Fibroblast of peridontal ligament (primary cell): Measurements from ENCODE around the gene EMC10.
"Not testable (repeated sequence)": the region's sequence is repeated elsewhere in the genome, so short reads cannot be mapped to it uniquely, and the experiment has no call there.

ENCODE experiments used
- DNase-seq: peaks from one replicate; pipeline ENCODE4 v3.0.0-alpha.2; 2010; ENCODE audit errors: extremely low read depth

EMC10 gene

DNA sequence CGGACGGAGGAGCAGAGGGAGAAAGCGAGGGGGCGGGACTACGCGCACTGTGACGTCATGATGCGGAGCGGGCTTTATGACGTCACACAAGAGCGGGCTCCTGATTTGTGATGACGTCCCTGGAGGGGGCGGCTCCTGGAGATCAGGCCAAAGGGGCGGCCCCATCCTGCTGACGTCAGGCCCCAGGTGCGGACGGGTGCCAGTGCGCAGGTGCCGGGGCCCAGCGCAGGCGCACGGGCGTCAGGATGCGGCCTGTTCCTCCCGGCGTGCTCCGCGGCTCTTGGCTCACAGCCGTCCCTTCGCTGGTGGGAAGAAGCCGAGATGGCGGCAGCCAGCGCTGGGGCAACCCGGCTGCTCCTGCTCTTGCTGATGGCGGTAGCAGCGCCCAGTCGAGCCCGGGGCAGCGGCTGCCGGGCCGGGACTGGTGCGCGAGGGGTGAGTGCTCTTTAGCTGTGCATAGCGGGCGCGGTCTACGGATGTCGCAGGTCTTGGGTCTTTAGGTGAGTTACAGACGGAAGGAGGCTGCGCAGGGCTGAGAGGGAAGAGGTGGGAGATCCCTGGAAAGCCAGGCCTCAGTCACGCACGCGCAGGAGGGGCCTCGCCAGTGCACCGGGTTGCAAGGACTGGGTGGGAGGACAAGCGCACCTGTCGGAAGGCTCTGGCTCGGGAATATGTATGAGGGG is at the start of gene EMC10, which contains the start of gene GARIN5A:
Gene EMC10 (plus strand): TSS at position 284 of the 683 bp plus-strand sequence. CDS start 38 bp downstream, at position 322.
Gene GARIN5A (minus strand): TSS at position 625 of the 683 bp plus-strand sequence. CDS start 460 bp downstream, at position 165.
- DNase-seq, result peak; percentile 88

DNA sequence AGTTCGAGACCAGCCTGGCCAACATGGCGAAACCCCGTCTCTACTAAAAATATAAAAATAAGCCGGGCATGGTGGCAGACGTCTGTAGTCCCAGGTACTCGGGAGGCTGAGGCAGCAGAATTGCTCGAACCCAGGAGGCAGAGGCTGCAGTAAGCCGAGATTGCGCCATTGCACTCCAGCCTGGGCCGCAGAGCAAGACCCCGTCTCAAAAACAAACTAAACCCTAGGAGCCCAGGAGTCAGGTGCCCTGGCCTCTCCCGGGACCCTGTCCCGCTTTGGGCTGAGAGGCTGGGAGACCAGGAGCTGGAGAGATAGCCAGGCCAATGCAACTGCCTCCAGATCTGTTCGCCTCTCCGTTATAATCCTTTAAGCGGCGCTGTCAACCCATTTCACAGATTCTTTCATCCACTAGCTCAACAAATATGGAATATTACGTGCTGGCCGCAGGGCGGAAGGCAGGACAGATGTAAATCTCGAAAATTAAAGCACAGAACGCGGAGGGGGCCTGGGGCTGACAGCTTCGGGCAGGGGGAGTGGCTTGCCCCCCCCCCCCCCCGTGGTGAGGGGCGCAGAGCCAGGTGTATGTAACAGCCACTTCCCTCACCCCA is 48.9 kb upstream of the EMC10 start:
- DNase-seq, result no peak

DNA sequence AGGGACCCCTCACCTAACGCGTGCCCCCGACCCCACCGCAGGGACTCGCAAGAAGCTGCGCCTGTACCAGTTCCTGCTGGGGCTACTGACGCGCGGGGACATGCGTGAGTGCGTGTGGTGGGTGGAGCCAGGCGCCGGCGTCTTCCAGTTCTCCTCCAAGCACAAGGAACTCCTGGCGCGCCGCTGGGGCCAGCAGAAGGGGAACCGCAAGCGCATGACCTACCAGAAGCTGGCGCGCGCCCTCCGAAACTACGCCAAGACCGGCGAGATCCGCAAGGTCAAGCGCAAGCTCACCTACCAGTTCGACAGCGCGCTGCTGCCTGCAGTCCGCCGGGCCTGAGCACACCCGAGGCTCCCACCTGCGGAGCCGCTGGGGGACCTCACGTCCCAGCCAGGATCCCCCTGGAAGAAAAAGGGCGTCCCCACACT is 48.3 kb upstream of the EMC10 start:
- DNase-seq, result peak; percentile 75

DNA sequence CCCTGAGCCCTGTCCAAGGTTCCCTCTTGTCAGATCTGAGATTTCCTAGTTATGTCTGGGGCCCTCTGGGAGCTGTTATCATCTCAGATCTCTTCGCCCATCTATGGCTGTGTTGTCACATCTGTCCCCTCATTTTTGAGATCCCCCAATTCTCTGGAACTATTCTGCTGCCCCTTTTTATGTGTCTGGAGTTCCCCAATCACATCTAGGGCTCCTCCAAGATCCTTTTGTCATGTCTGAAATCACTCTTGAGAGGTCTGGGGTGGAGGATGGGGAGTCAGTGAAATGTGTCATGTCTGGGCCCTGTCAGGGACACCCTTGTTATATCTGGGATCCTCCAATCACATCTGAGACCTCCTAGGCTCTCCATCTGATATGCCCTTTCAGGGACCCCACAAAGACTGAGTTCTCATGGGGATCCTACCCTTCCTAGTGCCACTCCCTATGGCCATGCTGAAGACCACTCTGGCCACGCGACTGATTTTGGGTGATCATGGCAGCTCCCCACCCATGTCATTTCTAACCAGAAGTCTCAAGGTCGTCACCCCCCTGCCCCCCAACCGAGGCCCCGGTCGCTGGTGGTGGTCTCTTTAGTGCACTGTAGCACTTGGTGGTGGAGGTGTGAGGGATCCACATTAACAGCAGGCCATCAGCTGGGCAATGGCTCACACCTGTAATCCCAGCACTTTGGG is 47.4 kb upstream of the EMC10 start:
- no peak for DNase-seq

DNA sequence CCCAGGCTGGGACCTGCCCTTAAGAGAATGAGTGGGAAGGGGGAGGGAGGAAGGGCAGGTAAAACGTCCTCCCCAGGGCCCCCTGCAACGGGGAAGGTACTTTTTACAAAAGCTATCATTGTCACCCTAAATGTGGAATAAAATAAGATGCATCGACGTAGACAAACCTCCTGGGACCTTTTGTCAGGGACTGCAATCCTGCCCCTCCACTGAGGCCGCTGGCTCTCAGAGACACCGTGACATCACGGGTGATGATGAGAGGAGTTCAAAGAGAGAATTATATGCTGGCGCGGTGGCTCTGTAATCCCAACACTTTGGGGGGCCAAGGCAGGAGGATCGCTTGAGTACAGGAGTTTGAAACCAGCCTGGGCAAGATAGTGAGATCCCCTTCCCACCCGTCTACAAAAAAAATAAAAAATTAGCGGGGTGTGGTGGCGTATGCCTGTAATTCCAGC is 45.4 kb upstream of the EMC10 start:
- DNase-seq, result no peak

DNA sequence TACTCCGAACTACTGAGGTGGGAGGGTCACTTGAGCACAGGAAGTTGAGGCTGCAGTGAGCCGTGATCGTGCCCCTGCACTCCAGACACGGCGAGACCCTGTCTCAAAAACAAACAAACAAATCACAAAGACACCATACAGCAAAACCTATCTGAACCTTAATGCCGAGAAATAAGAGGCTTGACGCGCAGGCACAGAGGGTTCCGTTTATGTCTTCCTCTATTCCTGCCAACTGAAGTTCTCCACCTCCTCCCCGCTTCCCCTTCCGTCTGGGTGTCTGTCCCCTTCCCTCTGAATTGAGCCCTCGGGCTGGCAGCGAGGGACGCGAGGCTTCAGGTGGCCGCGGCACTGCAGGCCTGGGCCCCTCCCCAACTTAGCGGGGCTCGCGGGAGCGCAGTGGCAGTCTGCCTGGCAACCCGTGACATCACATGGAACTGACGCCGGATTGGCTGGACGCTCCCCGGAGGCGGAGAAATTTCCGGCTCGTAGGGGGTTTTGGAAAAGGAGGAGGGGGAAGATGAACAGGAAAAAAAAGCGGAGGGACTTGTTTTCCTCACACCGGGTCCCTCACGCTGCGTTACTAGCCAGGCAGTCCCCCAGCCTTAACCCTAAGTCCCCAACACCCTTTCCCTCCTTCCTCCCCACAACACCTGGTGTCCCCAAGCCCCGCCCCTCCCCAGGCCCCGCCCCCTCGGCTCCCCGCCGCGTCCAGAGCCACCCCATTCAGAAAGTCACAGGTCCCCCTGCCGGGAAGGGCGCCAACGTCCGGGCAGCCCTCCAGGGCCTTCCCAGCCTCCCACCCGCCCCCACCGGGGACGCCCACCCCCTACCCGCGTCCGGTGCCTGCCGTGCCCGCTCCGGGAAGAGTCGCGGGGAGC is 44.7 kb upstream of the EMC10 start:
- peak; percentile 66 for DNase-seq

DNA sequence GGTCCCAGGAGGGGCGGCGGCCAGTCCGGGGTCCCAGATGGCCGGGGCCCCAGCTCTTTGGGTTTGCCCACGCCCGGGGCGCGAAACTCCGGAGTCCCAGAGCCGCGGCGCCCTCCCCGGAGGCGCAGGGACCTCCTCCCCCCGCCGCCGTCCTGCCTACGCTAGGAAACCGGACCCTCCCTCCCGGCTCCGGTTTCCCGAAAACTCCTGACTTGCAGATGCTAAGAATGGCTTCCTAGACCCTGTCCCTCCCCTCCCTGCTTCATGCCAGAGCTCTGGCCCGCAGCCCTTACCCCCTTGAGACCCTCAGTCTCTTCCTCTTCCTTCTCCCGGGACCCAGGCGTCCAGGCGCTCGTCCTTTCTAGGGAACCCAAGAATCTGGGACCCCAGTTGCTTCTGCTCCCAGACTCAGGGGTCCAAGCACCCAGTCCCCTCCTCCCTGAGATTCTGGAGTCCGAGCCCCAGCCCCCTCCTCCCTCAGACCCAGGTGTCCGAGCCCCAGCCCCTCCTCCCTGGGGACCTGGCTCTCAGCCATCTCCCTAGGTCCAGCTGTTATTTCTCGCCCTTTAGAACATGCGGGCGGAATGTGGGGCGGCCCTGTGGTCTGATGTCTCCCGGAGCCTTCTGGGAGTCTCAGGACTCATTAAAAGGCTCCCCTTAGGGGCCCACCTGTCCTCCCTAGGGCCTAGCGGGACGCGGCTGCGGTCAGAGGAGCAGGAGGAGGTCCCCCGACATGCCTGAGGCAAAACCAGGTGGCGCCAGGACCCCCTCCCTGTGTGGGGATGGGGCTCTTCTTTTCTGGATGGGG is 43.9 kb upstream of the EMC10 start, which contains the start of gene MYBPC2:
Gene MYBPC2 (plus strand): TSS at position 672 of the 808 bp plus-strand sequence. CDS start 62 bp downstream, at position 734.
- no peak for DNase-seq

DNA sequence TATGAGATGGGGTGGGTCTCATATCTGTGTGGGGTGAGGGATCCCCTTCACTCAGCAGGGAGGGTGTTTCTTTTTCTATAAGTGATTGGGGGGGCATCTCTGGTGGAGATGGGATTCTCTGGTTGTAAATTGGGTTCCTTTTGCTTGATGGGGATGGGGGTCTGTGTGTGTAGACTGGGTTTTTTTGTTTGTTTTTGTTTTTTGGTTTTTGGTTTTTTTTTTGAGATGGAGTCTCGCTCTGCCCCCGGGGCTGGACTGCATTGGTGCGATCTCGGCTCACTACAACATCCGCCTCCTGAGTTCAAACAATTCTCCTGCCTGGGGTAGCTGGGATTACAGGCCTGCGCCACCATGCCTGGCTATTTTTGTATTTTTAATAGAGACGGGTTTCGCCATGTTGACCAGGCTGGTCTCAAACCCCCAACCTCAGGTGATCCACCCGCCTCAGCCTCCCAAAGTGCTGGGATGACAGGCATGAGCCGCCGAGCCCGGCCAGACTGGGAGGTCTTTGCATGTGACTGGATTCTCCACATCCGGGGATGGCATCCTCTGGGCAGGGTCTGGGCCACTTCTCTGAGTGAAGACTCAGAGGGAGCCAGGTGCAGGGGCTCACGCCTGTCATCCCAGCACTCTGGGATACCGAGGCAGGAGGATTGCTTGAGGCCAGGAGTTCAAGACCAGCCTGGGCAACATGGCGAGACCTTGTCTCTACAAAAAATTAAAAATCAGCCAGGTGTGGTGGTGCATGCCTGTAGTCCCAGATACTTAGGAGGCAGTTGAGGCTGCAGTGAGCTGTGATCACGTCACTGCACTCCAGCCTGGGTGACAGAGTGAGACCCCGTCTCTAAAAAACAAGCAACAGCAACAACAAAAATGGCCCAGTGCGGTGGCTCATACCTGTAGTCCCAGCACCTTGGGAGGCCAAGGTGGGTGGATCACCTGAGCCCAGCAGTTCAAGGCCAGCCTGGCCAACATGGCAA is 42.8 kb upstream of the EMC10 start:
- no peak for DNase-seq

DNA sequence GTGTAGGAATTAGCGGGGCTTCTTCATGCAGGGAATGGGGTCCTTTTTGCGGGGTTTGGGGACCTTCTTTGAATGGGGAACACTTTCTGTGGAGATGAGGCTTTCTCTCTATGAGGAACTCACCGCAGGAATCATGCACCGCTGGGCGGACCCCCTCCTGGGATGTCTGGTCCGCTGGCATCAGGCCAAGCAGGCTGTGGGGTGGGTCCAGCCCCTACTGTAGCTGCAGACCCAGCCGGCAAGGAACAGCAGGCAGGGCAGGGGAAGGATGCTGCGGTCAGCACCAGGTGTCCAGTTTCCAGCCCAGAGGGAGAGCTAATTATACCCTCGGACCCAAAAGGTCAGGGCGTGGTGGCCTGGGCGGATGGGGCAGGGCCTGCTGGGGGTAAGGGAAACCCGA is 41.8 kb upstream of the EMC10 start:
- no peak for DNase-seq

DNA sequence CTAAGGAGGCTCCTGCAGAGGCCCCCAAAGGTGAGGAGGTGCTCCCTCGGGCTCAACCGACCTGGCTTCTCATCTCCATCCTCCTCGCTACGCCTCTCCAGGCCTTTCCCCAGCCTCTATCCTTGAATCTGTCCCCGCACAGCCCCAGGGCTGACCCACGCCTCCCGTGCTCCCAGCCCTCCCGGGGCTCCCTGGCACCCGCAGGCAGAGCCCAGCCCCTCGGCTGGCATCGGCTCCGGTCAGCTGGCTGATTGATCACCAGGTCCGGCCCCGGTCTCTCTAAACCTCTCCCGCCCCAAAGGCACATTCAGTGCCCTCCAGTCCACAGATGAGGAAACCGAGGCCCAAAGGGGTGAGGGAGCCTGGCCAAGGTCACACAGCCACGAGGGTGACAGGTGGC is 41.1 kb upstream of the EMC10 start:
- DNase-seq, result no peak

DNA sequence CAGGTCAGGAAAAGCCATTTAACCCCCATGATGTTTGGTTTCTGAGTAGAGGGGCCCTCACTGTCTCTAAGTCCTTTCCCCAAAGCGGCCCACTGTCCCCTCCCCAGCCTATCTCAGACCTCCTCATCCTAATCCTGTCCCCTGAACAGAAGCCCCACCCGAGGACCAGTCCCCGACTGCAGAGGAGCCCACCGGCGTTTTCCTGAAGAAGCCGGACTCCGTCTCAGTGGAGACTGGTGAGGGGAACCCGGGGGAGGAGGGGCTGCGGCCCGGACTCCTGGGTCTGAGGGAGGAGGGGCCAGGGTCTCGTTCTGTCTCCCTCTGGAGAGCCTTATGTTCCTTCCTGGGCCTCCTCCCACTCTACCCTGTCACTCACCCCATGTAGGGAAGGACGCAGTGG is 40.7 kb upstream of the EMC10 start:
- no peak for DNase-seq

DNA sequence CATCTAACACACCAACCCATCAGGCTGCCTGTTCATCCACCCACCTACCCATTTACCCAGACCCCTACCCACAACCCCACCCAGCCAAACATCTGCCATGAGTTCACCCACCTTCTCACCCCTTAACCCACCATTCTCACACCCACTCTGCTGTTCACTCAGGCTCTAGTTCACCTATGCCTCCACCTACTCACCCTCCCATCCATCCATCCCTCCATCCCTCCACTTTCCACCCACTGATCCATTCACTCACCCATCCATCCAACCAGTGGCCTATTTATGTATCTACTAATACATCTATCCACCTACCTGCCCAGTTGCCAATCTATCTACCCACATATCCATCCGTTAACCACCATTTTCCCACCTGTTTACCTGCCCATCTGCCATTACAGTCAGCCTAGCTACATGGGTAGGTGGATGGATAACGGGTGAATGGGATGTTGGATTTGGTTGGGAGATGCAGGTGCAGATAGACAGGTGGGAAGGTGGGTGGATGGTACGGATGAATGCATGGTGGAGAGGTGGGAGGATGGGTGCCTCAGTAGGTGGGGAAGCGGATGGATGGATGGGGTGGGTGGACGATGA is 38.4 kb upstream of the EMC10 start:
- no peak for DNase-seq

DNA sequence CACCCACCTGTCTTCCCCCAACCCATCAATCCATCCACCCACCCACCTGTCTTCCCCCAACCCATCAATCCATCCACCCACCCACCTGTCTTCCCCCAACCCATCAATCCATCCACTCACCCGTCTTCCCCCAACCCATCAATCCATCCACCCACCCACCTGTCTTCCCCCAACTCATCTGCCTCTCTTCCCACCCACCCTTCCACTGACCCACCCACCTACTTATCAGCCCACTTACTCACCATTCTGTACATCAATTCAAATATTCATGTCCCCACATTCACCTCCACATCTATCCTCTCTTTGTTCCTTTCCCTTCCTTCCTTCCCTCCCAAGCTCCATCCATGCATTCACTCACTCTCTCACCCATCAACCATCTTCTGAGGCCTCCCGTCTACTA is 37.2 kb upstream of the EMC10 start:
- DNase-seq, result not testable (repeated sequence)

DNA sequence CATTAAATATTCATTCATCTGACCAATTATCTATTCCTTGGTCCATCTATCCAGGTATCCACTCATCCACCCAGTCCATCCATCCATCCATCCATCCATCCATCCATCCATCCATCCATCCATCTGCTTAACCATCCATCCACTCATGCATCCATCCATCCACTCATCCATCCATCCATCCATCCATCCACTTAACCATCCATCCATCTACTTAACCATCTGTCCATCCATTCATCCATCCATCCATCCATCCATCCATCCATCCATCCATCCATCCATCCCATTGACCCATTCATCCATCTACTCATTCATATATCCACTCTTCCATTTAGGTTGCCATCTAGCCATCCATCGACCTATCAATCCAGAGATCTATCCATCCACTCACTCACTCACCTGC is 32.2 kb upstream of the EMC10 start:
- DNase-seq, result no peak

DNA sequence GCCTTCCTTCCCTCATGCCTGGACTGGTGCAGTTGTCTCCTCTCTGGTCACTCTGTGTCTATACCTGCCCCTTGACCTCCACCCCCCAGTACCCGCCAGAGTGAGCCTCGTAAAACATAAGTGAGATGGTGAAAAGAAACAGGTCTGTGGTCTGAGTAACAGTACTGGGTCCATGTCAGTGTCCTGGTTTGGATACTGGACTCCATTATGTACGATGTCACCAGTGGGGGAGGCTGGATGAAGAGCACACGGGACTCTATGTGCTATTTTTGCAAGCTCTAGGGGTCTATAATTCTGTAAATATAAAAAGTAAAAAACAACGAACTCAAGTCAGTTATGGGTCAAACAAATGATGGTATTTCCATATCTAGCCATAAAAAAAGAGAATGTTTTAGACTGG is 29.3 kb upstream of the EMC10 start:
- DNase-seq, result no peak

DNA sequence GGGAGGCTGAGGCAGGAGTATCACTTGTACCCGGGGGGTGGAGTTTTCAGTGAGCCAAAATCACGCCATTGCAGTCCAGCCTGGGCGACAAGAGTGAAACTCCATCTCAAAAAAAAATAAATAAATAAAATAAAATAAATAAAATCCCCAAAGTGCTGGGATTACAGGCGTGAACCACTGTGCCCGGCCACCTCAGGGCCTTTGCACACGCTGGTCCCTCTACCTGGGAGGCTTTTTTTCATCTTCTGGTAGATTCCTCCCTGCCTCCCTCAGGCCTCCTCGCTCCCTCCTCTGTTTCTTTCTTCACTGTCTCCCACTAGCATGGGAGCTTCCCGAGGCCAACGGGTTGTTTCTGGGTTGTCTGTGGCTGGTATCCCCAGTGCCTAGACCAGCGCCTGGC is 28.6 kb upstream of the EMC10 start:
- no peak for DNase-seq

DNA sequence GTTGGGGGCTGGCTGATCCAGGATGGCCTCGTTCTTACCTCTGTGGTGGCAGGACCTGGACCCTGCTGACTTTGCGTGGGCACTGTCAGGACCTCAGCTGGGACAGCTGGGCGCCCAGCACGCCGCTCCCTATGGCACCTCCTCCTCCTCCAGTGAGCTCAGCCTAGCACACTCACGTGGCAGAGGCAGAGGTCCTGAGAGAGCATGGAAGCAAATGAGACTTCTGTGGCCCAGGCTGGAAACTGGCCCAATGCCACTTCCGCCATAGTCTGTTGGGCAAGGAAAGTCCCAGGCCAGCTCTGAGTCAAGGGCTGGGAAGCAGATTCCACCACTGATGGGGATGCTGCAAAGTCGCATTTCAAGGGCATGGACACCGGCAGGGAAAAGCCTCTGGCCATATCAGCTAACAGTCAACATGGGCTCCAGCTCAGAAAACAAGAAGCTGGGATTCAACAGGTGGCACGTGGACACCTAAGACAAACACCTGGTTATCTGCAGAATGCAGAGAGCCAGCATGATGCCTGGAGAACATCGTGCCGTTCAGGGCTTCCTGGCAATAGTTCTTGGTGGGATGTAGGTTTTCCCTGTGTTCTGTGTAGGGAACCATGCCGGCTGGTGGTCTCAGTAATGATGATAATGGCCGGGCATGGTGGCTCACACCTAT is 26.9 kb upstream of the EMC10 start:
- DNase-seq, result no peak

DNA sequence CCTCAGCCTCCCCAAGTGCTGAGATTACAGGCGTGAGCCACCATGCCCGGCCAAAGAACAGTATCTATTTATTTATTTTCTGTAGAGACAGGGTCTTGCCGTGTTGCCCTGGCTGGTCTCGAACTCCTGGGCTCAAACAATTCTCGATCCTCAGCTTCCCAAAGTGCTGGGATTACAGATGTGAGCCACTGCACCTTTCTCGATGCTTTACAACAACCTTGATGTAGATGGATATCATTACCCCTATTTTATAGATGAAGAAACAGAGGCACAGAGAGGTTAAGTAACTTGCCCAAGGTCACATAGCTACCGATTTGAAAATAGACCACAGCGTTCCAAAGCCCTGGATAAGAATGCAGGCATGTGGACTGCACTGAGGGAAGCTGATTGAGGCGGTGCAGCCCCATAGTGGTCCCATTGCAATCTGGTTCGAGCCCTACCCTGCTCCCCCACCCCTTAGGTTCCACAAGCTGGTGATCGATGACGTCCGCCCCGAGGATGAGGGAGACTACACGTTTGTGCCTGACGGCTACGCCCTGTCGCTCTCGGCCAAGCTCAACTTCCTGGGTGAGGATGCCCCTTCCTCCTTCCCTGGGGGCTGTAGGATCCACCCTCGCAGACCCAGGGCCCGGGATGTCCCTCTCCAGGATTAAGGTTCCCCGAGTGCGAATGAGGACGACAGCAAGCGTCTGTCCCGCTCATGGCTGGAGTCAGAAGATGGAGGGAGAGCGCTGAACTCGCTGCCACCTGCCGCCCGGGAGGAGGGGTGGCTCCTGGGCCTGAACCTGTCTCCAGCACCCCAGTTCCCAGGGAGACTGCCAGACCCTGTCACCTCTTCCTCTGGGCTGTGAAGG is 25.7 kb upstream of the EMC10 start:
- no peak for DNase-seq
